Activated CD4-positive, alpha-beta T cell treated with anti-CD3 and anti-CD28 coated beads, Interleukin-2, amount 10 ng/mL, durations not matched to agents 24 days and 14 days (primary cell): ENCODE results near the gene PALD1. TPM values are rescaled to one million over a fixed set of nuclear protein-coding genes. Genes with fewer than 3 reads are reported as not detected.

ENCODE experiments used
- DNase-seq: peaks from one replicate; pipeline ENCODE4 v3.0.0; 2022
- H3K27ac Mint-ChIP-seq: one replicate; pipeline ENCODE4 v1.8.0; 2022; ENCODE audit warnings: mild to moderate bottlenecking, mixed read lengths
- H3K27me3 Mint-ChIP-seq: one replicate; pipeline ENCODE4 v1.8.0; 2022; ENCODE audit warnings: mixed read lengths
- H3K36me3 Mint-ChIP-seq: one replicate; pipeline ENCODE4 v1.8.0; 2022; ENCODE audit warnings: low read depth, mild to moderate bottlenecking, mixed read lengths
- H3K4me1 Mint-ChIP-seq: one replicate; pipeline ENCODE4 v1.8.0; 2021; ENCODE audit warnings: mixed read lengths
- H3K4me3 Mint-ChIP-seq: one replicate; pipeline ENCODE4 v1.8.0; 2022; ENCODE audit warnings: mild to moderate bottlenecking, moderate library complexity, mixed read lengths
- H3K9me3 Mint-ChIP-seq: one replicate; pipeline ENCODE4 v1.8.0; 2021; ENCODE audit warnings: mixed read lengths
- intact Hi-C: fragments of 100-400 bp; cut with micrococcal nuclease; formaldehyde crosslinking; loops from one replicate; pipeline ENCODE4 v1.15.1; 2023
- total RNA-seq: library from RNA; stranded (reverse); gene quantifications from 2 replicates; pipeline ENCODE4 v1.2.3, GENCODE V29; 2022

PALD1 gene
- total RNA-seq, 1 donor from 2014 or later, result 1.9 TPM

DNA sequence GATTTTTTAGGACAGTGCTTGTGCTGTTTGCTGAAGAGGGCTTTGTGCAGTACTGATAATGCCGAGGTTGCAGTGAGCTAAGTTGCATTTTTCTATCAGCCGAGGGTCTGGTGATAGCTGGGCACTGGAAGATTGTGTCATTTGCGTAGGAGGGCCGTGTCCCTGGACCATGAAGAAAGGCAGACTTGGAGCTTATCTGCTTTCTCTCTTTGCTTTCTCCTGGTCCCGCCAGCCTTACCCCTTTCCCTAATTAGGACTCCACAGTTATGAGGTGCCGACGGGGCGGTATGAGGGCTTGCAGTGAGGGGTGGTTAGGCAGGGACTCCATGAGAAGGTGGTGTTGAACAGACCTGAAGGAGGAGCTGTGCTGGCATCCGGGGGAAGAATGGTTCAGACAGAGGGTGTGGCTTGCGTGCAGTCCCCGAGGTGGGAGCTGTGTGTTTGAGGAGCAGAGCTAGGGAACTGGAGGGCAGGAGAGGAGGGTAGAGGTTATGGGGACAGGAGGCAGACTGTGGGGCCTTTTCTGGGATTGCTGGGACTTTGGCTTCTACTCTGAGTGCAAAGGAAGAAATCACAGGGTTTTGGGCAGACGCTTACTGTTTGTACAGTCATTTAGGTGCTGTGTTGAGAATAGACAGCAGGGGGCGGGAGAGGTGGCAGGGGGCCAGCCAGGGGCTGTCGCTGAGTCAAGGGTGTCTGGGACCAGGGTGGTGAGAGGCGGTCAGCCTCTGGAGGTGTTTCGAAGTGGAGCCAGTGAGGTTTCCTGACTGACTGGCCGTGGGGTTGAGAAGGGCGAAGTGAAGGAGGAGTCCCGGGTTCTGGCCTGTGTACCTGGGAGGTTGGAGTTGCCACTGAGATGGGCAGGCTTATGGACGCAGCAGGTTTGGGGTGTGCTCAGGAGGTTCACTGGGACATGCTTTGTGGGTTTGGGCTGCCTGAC, 80.6 kb downstream of the PALD1 start:
- DNase-seq, result peak; percentile 90
- H3K36me3 Mint-ChIP-seq, result no peaks in the 10 kb centered on the region
- peak overlapping the region; percentile 76 for H3K4me3 Mint-ChIP-seq
- intact Hi-C loops, result loop anchor here (1.0 to 5.0 kb wide), 4 partner anchors 19 to 200 kb away; partner anchors contain the start of gene PRF1
- H3K27ac Mint-ChIP-seq, result peak overlapping the region; percentile 70
- no peaks in the 10 kb centered on the region for H3K27me3 Mint-ChIP-seq
- H3K4me1 Mint-ChIP-seq, result peaks cover 24% of the 10 kb centered on the region
- H3K9me3 Mint-ChIP-seq, result no peaks in the 10 kb centered on the region

DNA sequence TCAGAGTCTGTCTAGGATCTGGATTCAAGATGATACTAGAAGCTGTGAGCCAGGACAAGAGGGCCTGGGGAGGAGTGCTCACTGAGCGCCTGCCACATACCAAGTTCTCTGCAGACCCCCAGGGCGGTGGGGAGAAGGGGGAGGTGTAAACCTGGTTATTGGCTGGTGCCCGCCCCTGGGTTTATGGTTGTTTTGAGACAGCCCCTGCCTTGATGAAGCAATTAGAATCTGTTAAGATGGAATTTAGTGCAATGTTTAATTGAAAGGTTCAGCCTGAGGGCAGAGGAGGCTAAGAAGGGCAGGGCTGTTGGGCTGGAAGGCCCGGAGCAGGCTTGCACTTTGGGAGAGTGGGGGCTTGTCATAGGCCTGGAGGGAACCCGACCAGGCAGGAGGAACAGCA, 81.3 kb downstream of the PALD1 start:
- Mint-ChIP-seq H3K27ac (peak overlapping the region; percentile 49), H3K9me3 (no peaks in the 10 kb centered on the region), H3K27me3 (no peaks in the 10 kb centered on the region), H3K4me1 (peaks cover 24% of the 10 kb centered on the region), H3K36me3 (no peaks in the 10 kb centered on the region), H3K4me3 (no peak overlapping the region)
- intact Hi-C loops, result loop anchor here (1.0 to 5.0 kb wide), 4 partner anchors 18 to 199 kb away; partner anchors contain the start of gene PRF1
- no peak for DNase-seq

DNA sequence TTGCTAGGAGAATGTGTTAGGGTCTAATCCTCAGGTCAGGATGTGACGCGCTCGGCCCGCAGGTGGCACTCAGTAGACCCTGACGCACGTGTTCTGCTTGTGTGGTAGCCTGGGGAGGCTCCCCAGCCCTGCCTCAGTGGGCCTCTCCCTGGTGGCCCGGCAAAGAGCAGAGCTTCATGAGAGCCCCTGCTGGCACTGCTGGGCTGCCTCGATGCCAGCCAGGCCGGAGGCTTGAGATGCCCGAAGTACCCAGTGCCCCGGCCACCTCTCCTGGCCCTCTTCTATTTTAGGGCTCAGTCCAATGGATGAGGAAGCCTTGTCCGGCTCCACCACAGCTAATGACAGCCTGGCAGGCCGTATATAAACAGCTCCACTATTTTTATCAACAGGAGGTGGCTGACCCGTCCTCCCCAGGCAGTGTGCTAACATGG, 82.0 kb downstream of the PALD1 start:
- H3K9me3 Mint-ChIP-seq, result no peaks in the 10 kb centered on the region
- intact Hi-C loops, result no loop called here
- no peaks in the 10 kb centered on the region for H3K36me3 Mint-ChIP-seq
- DNase-seq, result no peak
- H3K27me3 Mint-ChIP-seq, result no peaks in the 10 kb centered on the region
- peaks cover 24% of the 10 kb centered on the region for H3K4me1 Mint-ChIP-seq
- H3K4me3 Mint-ChIP-seq, result no peak overlapping the region
- H3K27ac Mint-ChIP-seq, result no peak overlapping the region

DNA sequence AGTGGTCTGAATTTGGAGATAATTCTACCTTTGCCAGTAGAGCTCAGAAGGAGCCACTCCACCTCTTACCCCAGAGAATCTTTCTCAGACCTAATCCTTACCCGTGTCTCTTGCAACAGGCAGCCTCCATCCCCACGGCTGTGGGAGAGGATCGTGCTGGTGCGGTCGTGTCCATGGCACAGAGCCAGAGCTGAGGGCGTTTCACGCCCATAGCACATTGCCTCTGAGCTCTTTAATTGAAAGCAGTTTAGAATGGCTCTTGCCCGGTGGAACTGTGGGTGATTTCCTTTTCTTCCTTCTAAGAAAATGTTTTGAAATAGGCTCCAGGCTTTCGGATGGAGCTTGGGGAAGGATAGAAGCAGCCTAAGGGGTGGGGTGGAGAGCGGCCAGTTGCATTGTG, 82.5 kb downstream of the PALD1 start:
- H3K9me3 Mint-ChIP-seq, result no peaks in the 10 kb centered on the region
- H3K4me3 Mint-ChIP-seq, result no peak overlapping the region
- no peaks in the 10 kb centered on the region for H3K36me3 Mint-ChIP-seq
- no peak overlapping the region for H3K27ac Mint-ChIP-seq
- peaks cover 24% of the 10 kb centered on the region for H3K4me1 Mint-ChIP-seq
- H3K27me3 Mint-ChIP-seq, result no peaks in the 10 kb centered on the region
- intact Hi-C loops, result no loop called here
- DNase-seq, result no peak

DNA sequence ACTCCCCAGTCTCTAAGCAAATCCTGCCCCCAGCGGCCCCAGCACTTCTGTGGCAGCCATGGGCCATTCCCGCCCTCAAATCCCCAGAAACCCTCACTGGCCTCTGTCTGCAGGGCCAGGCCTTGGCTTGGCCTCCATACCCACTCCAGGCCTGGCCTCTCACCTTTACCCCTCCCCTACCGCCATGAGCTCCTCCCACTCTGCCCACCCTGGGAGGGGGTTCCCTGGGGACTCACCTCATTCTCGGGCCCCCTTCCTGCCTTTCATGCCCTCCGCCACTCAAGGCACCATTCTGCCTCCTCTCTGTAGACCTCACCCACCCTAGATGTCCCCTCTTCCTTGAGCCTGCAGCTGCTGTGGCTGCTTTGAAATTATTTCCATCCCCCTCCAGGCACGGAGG, 83.0 kb downstream of the PALD1 start:
- peaks cover 24% of the 10 kb centered on the region for H3K4me1 Mint-ChIP-seq
- no peaks in the 10 kb centered on the region for H3K9me3 Mint-ChIP-seq
- H3K27ac Mint-ChIP-seq, result no peak overlapping the region
- H3K4me3 Mint-ChIP-seq, result no peak overlapping the region
- no peak for DNase-seq
- intact Hi-C loops, result no loop called here
- H3K36me3 Mint-ChIP-seq, result no peaks in the 10 kb centered on the region
- no peaks in the 10 kb centered on the region for H3K27me3 Mint-ChIP-seq

DNA sequence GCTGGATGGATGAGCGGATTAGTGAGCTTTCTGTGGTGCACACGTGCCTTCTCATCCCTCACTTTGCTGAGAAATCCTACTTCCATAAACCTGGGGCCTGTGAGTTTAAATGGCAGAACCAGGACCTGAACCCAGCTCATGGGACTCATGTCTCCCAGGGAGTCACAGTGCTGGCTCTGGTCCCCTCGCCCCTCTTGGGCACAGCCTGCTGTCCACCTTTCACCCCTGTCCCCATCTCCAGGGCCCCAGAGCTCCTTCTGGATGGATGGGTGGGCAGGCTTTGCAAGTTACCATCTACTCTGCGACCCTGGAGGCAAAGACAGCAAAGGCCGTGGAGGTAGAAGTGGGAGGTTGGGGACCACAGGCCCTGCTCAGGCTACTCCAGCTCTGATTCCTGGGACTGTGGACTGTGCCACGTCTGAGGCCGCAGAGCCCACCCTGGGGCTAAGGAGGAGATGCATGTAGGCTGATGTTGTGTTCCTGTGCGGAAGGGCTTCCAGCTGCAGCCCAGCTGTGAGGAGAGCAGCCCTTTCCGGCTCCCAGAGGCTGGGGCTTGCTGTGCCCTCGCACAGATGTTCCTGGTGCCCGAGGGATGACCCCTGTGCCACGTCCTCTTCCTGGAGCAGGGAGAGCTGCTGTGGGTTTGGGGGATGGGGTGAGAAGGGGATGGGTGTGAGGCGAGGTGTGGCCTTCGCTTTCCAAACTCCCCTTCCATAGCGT, 83.6 kb downstream of the PALD1 start:
- H3K4me1 Mint-ChIP-seq, result peaks cover 24% of the 10 kb centered on the region
- no peaks in the 10 kb centered on the region for H3K27me3 Mint-ChIP-seq
- intact Hi-C loops, result no loop called here
- H3K27ac Mint-ChIP-seq, result no peak overlapping the region
- no peaks in the 10 kb centered on the region for H3K36me3 Mint-ChIP-seq
- DNase-seq, result no peak
- H3K9me3 Mint-ChIP-seq, result no peaks in the 10 kb centered on the region
- H3K4me3 Mint-ChIP-seq, result no peak overlapping the region

DNA sequence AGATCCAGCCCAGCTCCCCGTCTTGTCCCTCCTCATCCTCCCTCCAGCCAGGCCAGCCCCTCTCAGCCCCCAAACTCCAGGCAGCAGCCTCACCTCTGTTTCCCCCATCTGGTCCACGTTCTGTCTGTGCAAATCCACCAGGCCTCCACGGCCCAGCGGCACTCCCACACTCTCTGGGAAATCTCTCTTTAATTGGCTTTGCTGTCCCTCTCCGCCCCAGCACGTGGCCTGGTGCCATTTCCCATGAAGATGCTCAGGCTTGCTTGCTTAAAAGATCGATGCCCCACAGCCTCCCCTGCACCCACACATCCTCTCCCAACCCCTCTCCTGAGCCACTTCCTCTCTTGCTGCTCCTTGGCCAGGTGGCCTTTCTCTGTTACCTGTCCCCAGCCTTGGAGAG, 84.7 kb downstream of the PALD1 start:
- no peak for DNase-seq
- Mint-ChIP-seq H3K9me3 (no peaks in the 10 kb centered on the region), H3K4me1 (peaks cover 24% of the 10 kb centered on the region), H3K36me3 (no peaks in the 10 kb centered on the region), H3K27me3 (no peaks in the 10 kb centered on the region), H3K27ac (peak overlapping the region; percentile 44), H3K4me3 (no peak overlapping the region)
- intact Hi-C loops, result no loop called here

DNA sequence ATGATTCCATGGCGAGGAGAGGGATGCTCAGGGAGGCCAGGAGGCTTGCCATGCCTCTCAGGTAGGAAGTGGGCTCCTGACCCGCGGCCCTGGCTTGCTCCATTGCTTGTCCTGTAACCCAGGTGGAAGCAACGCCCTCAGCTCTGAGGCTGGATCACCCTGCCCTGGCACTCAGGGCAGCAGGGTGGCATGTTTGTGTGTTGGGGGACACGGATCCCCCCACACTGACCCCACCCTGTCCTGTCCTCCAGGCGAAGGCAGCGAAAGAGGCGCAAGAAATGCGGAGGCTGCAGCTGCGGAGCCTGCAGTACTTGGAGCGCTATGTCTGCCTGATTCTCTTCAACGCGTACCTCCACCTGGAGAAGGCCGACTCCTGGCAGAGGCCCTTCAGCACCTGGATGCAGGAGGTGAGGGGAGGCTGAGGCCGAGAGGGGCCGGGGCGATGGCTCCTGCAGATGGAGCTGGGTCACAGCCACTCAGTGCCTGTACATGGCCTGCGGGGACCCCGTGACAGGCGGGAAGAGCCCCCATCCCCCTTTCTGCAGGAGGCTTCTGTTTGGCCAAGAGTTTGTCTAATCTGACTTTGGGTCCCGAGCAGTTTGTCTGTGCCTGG, 85.7 kb downstream of the PALD1 start:
- no peak overlapping the region for H3K4me3 Mint-ChIP-seq
- H3K27ac Mint-ChIP-seq, result no peak overlapping the region
- DNase-seq, result no peak
- H3K36me3 Mint-ChIP-seq, result no peaks in the 10 kb centered on the region
- intact Hi-C loops, result no loop called here
- no peaks in the 10 kb centered on the region for H3K9me3 Mint-ChIP-seq
- peaks cover 19% of the 10 kb centered on the region for H3K4me1 Mint-ChIP-seq
- H3K27me3 Mint-ChIP-seq, result no peaks in the 10 kb centered on the region

DNA sequence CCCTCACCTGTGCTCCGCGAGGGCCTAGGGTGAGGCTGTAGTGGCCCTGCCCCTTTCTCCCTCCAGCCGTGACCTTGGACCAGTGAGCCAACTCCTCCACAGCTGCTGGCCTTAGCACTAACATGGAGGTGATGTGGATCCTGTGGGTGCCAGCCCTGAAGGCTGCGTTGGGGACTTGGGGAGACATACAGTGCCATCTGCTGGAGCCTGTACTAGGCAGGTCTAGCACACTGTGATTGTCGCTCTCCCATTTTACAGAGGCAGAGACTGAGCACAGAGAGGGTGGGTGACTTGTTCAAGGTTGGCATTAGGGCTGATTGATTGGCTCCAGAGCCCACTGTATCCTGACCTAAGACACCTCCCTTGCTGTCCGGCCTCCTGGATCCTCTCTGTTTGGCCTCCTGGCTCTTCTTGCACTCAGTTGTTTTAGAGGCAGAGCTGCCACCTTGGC, 86.4 kb downstream of the PALD1 start:
- Mint-ChIP-seq H3K27ac (no peak overlapping the region), H3K4me1 (peaks cover 18% of the 10 kb centered on the region), H3K27me3 (no peaks in the 10 kb centered on the region), H3K36me3 (no peaks in the 10 kb centered on the region), H3K4me3 (no peak overlapping the region), H3K9me3 (no peaks in the 10 kb centered on the region)
- no peak for DNase-seq
- intact Hi-C loops, result no loop called here

DNA sequence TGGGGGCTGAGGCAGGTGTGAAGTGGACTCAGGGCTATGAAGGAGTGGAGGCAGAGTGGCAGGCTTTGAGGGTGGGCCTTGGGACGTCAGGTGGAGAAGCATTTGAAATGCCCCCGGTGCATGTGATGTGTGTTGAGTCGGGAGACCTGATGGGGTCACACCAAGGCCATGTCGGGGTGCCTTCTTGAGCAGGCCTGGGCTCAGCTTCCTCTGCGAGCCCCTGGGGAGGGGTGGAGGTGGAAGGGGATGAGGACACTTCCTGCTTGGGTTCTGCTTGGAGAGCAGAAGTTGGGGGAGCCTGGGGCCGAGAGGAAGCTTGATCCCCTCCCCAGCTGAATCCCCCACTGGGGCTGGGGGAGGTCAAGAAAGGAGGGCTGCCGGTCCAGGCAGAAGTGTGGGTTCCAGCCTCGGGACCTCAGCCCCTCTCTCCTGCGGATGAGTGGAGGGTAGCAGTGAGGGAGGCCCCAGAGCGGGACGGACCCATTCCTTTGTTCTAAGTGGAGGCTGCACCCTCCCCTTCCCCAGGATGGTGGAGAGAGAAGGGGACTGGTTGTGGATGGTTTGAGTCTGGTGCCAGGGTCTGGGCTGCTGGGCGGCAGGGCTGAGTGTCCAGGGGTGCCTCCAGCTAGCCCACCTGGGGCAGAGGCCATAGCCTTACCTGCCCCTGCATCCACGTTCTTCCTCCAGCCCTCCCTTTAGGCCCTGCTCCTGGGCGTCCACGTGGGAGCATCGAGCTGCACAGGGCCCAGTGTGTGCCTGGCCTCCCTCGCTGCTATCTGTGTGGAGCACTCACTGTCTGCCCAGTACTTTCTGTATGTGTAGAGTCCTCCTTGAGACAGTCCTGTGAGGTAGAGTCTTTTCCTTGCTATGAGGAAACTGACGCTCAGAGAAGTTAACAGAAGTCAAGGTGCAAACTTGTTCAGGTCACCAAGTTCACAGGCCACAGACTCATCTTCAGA, 87.3 kb downstream of the PALD1 start:
- Mint-ChIP-seq H3K9me3 (no peaks in the 10 kb centered on the region), H3K4me3 (no peak overlapping the region), H3K27me3 (peaks cover 2% of the 10 kb centered on the region), H3K4me1 (peaks cover 18% of the 10 kb centered on the region), H3K27ac (no peak overlapping the region), H3K36me3 (no peaks in the 10 kb centered on the region)
- DNase-seq, result no peak
- intact Hi-C loops, result no loop called here

DNA sequence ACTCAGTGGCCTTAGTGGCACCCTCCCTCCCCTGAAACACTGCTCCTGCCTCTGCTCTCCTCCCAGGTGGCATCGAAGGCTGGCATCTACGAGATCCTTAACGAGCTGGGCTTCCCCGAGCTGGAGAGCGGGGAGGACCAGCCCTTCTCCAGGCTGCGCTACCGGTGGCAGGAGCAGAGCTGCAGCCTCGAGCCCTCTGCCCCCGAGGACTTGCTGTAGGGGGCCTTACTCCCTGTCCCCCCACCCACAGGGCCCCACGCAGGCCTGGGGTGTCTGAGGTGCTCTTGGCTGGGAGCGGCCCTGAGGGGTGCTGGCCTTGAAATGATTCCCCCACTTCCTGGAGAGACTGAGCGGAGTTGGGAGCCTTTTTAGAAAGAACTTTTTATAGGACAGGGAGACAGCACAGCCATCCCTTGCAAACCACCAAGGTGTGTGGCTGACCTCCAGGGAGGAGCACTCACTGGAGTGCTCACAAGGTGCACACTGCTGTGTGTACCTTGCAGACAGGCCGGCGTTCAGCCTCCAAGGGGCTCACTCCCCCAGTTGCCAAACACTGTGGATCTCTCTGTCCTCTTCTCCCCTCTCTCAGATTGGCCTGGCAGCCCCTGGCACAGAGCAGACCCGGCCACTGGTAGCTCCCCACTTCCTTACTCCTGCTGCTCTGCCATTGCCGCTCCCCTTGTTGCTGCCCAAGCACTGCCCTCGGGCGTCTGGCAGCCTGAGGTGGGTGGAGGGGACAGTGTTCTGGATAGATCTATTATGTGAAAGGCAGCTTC, 88.1 kb downstream of the PALD1 start:
- Mint-ChIP-seq H3K27ac (no peak overlapping the region), H3K27me3 (peaks cover 2% of the 10 kb centered on the region), H3K4me3 (no peak overlapping the region), H3K9me3 (no peaks in the 10 kb centered on the region), H3K4me1 (peaks cover 18% of the 10 kb centered on the region), H3K36me3 (no peaks in the 10 kb centered on the region)
- intact Hi-C loops, result no loop called here
- no peak for DNase-seq

DNA sequence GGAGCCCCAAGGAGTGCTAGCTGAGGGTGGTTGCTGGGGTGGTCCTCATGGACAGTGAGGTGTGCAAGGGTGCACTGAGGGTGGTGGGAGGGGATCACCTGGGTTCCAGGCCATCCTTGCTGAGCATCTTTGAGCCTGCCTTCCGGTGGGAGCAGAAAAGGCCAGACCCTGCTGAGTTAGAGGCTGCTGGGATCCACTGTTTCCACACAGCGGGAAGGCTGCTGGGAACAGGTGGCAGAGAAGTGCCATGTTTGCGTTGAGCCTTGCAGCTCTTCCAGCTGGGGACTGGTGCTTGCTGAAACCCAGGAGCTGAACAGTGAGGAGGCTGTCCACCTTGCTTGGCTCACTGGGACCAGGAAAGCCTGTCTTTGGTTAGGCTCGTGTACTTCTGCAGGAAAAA, 89.0 kb downstream of the PALD1 start:
- no peaks in the 10 kb centered on the region for H3K9me3 Mint-ChIP-seq
- H3K36me3 Mint-ChIP-seq, result no peaks in the 10 kb centered on the region
- no peak for DNase-seq

More for the DNA sequence above, 89.0 kb downstream of the PALD1 start:
- Mint-ChIP-seq H3K4me1 (peaks cover 21% of the 10 kb centered on the region), H3K4me3 (no peak overlapping the region), H3K27me3 (peaks cover 2% of the 10 kb centered on the region), H3K27ac (no peak overlapping the region)
- intact Hi-C loops, result no loop called here
